Measurements from ENCODE around the gene NCDN. TPM values are rescaled to one million over a fixed set of nuclear protein-coding genes. Genes with fewer than 3 reads are reported as not detected.

NCDN gene
- total and polyA plus RNA-seq, 2 of the 8 experiments (the other 6 are each of a cell fraction or from before 2014, with no cell fraction given): 26.2 to 35.4 TPM

DNA sequence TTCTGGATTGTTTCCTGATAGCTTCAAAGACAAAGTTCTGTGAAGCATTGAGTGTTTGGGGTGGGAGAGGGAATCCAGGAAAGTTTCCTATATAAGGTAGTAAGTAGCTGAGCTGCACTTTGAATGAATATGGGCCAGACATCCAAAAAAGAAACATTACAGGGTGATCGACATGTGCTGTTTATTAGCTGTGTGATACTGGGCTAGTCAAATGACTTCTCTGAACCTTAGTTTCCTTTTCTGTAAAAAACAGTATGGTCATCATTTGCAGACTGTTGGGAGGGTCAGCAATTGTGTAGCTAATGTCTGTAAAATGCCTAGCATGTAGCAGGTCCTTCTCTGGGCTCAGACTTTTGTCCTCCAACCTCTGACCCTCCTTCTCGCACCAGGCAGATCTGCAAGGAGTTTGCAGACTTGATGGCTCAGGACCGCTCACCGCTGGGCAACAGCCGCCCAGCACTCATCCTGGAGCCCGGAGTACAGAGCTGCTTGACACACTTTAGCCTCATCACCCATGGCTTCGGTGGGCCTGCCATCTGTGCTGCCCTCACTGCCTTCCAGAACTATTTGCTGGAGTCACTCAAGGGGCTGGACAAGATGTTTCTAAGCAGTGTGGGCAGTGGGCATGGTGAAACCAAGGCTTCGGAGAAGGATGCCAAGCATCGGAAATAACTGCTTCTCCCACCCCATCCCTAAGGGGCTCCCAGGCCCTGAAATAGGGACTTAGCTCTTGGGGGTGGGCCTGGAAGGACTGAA is 36.6 kb downstream of the NCDN start:
- Histone ChIP-seq H3K4me3 (ENCODE audit: extremely low read depth in 1 of 4, insufficient read depth in 2 of 4, low read depth in 3 of 4, low read length in 4 of 4) (no peak overlapping the region), H3K14ac (ENCODE audit: insufficient read length) (no peak overlapping the region), H3K27me3 (replicated peaks in 1 of 4; ENCODE audit: control insufficient read depth in 3 of 4, extremely low read depth in 1 of 4, insufficient read depth in 3 of 4, low read length in 3 of 4) (no peaks in the 10 kb centered on the region), H3K9ac (replicated peaks in 1 of 4; ENCODE audit: extremely low read depth in 1 of 4, low read depth in 3 of 4, low read length in 3 of 4) (no peak overlapping the region), H4K5ac (ENCODE audit: insufficient read length, low read depth, low read length) (no peak overlapping the region), H3K27ac (ENCODE audit: low read depth, low read length) (no peak overlapping the region), H3K4me1 (replicated peaks in 1 of 4; ENCODE audit: control insufficient read depth in 3 of 4, insufficient read depth in 4 of 4, low read length in 3 of 4) (no peaks in the 10 kb centered on the region), H3K56ac (replicated peaks; ENCODE audit: insufficient read length, low read depth, low read length) (no peak overlapping the region), H2BK15ac (ENCODE audit: low read length) (no peak overlapping the region), H2BK12ac (ENCODE audit: low read depth, low read length) (no peak overlapping the region), H3K79me2 (ENCODE audit: control insufficient read depth in 1 of 2, insufficient read depth in 2 of 2, low read length in 2 of 2) (no peaks in the 10 kb centered on the region), H3K9me3 (ENCODE audit: insufficient read depth in 2 of 2, low read depth in 1 of 2, low read length in 1 of 2) (no peaks in the 10 kb centered on the region), H3K36me3 (ENCODE audit: control insufficient read depth in 2 of 4, insufficient read depth in 4 of 4, low read length in 3 of 4) (peaks cover 0 to 3% (median 0%) of the 10 kb centered on the region in 4 experiments; a peak in 2 of 8 replicates), H4K91ac (replicated peaks; ENCODE audit: insufficient read length, low read length) (no peak overlapping the region), H2BK20ac (ENCODE audit: low read length) (no peak overlapping the region), H3K4ac (replicated peaks; ENCODE audit: insufficient read length, low read depth, low read length) (no peak overlapping the region), H2AK5ac (ENCODE audit: low read depth, low read length) (no peak overlapping the region), H4K8ac (ENCODE audit: extremely low read depth, insufficient read depth, low read length) (no peak overlapping the region), H3K18ac (ENCODE audit: extremely low read depth, low read length) (no peak overlapping the region), H2AFZ (ENCODE audit: low read length) (no peak overlapping the region), H3K4me2 (ENCODE audit: insufficient read depth in 1 of 2, low read depth in 2 of 2, low read length in 2 of 2) (no peak overlapping the region), H3K23ac (ENCODE audit: insufficient read length) (no peak overlapping the region), H2BK5ac (ENCODE audit: low read depth, low read length) (no peak overlapping the region), H4K20me1 (replicated peaks in 1 of 2; ENCODE audit: control insufficient read depth in 1 of 2, insufficient read depth in 2 of 2, low read length in 2 of 2) (peaks cover 0 to 12% of the 10 kb centered on the region in 2 experiments), H2BK120ac (replicated peaks; ENCODE audit: low read depth, low read length) (no peak overlapping the region), H3K23me2 (ENCODE audit: low read depth, low read length) (no peaks in the 10 kb centered on the region), H3K79me1 (ENCODE audit: low read depth, low read length) (0 out of 2 replicates have a peak, but pooled peaks cover 2% of the 10 kb centered on the region)
- ChIA-PET CTCF (ENCODE audit: partially characterized antibody) (interaction anchor here (1.1 to 1.8 kb wide), 4 partner anchors 12 to 133 kb away, joined by 4 to 8 read pairs (median 6); no protein-coding TSS in a partner anchor), POLR2A (ENCODE audit: partially characterized antibody) (interaction anchor here (0.7 to 1.8 kb wide), 8 partner anchors 10 to 411 kb away, joined by 3 to 11 read pairs (median 4); no protein-coding TSS in a partner anchor)
- 91% methylated on average over 9 of the region's 9 CpGs; no CpG with 5 or more reads in 1 of the 2 experiments for WGBS, 2 experiments (ENCODE audit: extremely low coverage in 1 of 2, insufficient coverage in 1 of 2, insufficient read length in 1 of 2, insufficient replicate concordance in 2 of 2, low coverage in 1 of 2, low lambda C conversion rate in 2 of 2, missing lambda C conversion rate in 1 of 2)
- no peak for DNase-seq (ENCODE audit: low read depth in 1 of 2, low spot score in 2 of 2)
- FAIRE-seq: no peak
- TF ChIP-seq, protein P1, sequence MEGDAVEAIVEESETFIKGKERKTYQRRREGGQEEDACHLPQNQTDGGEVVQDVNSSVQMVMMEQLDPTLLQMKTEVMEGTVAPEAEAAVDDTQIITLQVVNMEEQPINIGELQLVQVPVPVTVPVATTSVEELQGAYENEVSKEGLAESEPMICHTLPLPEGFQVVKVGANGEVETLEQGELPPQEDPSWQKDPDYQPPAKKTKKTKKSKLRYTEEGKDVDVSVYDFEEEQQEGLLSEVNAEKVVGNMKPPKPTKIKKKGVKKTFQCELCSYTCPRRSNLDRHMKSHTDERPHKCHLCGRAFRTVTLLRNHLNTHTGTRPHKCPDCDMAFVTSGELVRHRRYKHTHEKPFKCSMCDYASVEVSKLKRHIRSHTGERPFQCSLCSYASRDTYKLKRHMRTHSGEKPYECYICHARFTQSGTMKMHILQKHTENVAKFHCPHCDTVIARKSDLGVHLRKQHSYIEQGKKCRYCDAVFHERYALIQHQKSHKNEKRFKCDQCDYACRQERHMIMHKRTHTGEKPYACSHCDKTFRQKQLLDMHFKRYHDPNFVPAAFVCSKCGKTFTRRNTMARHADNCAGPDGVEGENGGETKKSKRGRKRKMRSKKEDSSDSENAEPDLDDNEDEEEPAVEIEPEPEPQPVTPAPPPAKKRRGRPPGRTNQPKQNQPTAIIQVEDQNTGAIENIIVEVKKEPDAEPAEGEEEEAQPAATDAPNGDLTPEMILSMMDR (IDR thresholded peaks at IDR 0.05; ENCODE audit: control extremely low read depth in 1 of 3, insufficient read depth in 1 of 3, low read depth in 1 of 3, low read length in 3 of 3): no peak
- TF ChIP-seq, protein P2, sequence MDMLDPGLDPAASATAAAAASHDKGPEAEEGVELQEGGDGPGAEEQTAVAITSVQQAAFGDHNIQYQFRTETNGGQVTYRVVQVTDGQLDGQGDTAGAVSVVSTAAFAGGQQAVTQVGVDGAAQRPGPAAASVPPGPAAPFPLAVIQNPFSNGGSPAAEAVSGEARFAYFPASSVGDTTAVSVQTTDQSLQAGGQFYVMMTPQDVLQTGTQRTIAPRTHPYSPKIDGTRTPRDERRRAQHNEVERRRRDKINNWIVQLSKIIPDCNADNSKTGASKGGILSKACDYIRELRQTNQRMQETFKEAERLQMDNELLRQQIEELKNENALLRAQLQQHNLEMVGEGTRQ (IDR thresholded peaks at IDR 0.05; ENCODE audit: low read length): no peak
- TF ChIP-seq, protein P3, sequence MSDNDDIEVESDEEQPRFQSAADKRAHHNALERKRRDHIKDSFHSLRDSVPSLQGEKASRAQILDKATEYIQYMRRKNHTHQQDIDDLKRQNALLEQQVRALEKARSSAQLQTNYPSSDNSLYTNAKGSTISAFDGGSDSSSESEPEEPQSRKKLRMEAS (IDR thresholded peaks at IDR 0.05): no peak
- TF ChIP-seq YY1 (IDR thresholded peaks at IDR 0.05; ENCODE audit: low read depth, low read length) (no peak), BCL11A (IDR thresholded peaks at IDR 0.05; ENCODE audit: low read depth in 2 of 2, low read length in 2 of 2) (no peak), PHF8 (conservative IDR thresholded peaks at IDR 0.05; ENCODE audit: low read depth, low read length) (no peak), SP1 (IDR thresholded peaks at IDR 0.05; ENCODE audit: low read depth, low read length) (no peak), JUND (IDR thresholded peaks at IDR 0.05; ENCODE audit: low read length) (no peak)

Measured in H1 (cell line).